Neuronal stem cell (in vitro differentiated cells): ENCODE data around the gene FOLR2.

Source experiments
- DNase-seq: peaks from one replicate; pipeline ENCODE4 v3.0.0-alpha.2; 2013; ENCODE audit warnings: low spot score
- H2AFZ ChIP-seq: one replicate; pipeline ENCODE4 v1.6.1; 2013; ENCODE audit warnings: mild to moderate bottlenecking, low read length, inconsistent platforms
- H2AK5ac ChIP-seq: 2 replicates; pipeline ENCODE4 v1.6.1; 2013; ENCODE audit warnings: low read depth, mild to moderate bottlenecking, inconsistent platforms, low read length, moderate library complexity, mixed read lengths
- H2BK120ac ChIP-seq: 2 replicates; pipeline ENCODE4 v1.6.1; 2013; ENCODE audit warnings: low read depth, mild to moderate bottlenecking, inconsistent platforms, low read length, moderate library complexity, mixed read lengths
- H2BK12ac ChIP-seq: one replicate; pipeline ENCODE4 v1.6.1; 2013; ENCODE audit warnings: low read length, inconsistent platforms
- H2BK15ac ChIP-seq: 2 replicates; pipeline ENCODE4 v1.6.1; 2013; ENCODE audit warnings: mild to moderate bottlenecking, low read length, inconsistent platforms, mixed read lengths
- H2BK5ac ChIP-seq: one replicate; pipeline ENCODE4 v1.6.1; 2013; ENCODE audit warnings: inconsistent platforms, mild to moderate bottlenecking, low read length, moderate library complexity
- H3K14ac ChIP-seq: one replicate; pipeline ENCODE4 v1.6.1; 2013; ENCODE audit warnings: low read length, inconsistent platforms
- H3K18ac ChIP-seq: 2 replicates; pipeline ENCODE4 v1.6.1; 2013; ENCODE audit warnings: low read length, inconsistent platforms
- H3K23ac ChIP-seq: 2 replicates; pipeline ENCODE4 v1.6.1; 2013; ENCODE audit warnings: low read depth, mild to moderate bottlenecking, mixed read lengths, low read length, inconsistent platforms; ENCODE audit not compliant: poor library complexity
- H3K27ac ChIP-seq: replicated peaks from 3 replicates; pipeline ENCODE4 v1.5.1; 2013; ENCODE audit warnings: low read length, inconsistent platforms
- H3K27me3 ChIP-seq, 3 experiments: 2 replicates each; pipeline ENCODE4 v1.6.1; 2013; ENCODE audit warnings: low read length in 3 of 3, mild to moderate bottlenecking in 2 of 3, inconsistent platforms in 1 of 3, low read depth in 1 of 3, mixed read lengths in 1 of 3, moderate library complexity in 1 of 3; ENCODE audit not compliant: control insufficient read depth in 3 of 3, insufficient read depth in 3 of 3
- H3K36me3 ChIP-seq, 2 donors: replicated peaks in 1 of 2; 2 replicates each; pipeline ENCODE4 v1.6.1; 2013; ENCODE audit warnings: low read length in 2 of 2; ENCODE audit not compliant: control insufficient read depth in 2 of 2, insufficient read depth in 2 of 2
- H3K4ac ChIP-seq: 2 replicates; pipeline ENCODE4 v1.6.1; 2013; ENCODE audit warnings: inconsistent platforms, mild to moderate bottlenecking, low read length, moderate library complexity
- H3K4me1 ChIP-seq, 2 donors: 1 replicate in 1 of 2; 2 replicates in 1 of 2; pipeline ENCODE4 v1.6.1; 2013; ENCODE audit warnings: low read length in 2 of 2, low read depth in 1 of 2; ENCODE audit not compliant: control insufficient read depth in 2 of 2, insufficient read depth in 1 of 2
- H3K4me2 ChIP-seq: one replicate; pipeline ENCODE4 v1.6.1; 2013; ENCODE audit warnings: mild to moderate bottlenecking, low read length, inconsistent platforms; ENCODE audit not compliant: insufficient read depth, poor library complexity, severe bottlenecking
- H3K4me3 ChIP-seq, 2 donors: 2 replicates each; pipeline ENCODE4 v1.5.1; 2013; ENCODE audit warnings: low read length in 2 of 2, mild to moderate bottlenecking in 2 of 2, inconsistent platforms in 1 of 2, moderate library complexity in 1 of 2
- H3K79me1 ChIP-seq: one replicate; pipeline ENCODE4 v1.6.1; 2013; ENCODE audit warnings: low read depth, mild to moderate bottlenecking, inconsistent platforms, low read length, moderate library complexity
- H3K9ac ChIP-seq: one replicate; pipeline ENCODE4 v1.6.1; 2013; ENCODE audit warnings: mild to moderate bottlenecking, low read depth, low read length, inconsistent platforms; ENCODE audit not compliant: poor library complexity
- H3K9me3 ChIP-seq, 2 donors: replicated peaks in 1 of 2; 2 replicates each; pipeline versions ENCODE3 to v1.6.1; 2013; ENCODE audit warnings: low read length in 2 of 2, mild to moderate bottlenecking in 2 of 2, inconsistent platforms in 1 of 2, low read depth in 1 of 2, mixed read lengths in 1 of 2, moderate library complexity in 1 of 2; ENCODE audit not compliant: control insufficient read depth in 2 of 2, insufficient read depth in 1 of 2
- H4K8ac ChIP-seq: one replicate; pipeline ENCODE4 v1.6.1; 2013; ENCODE audit warnings: low read depth, mild to moderate bottlenecking, inconsistent platforms, low read length, moderate library complexity
- H4K91ac ChIP-seq: one replicate; pipeline ENCODE4 v1.6.1; 2013; ENCODE audit warnings: low read length, low read depth, mild to moderate bottlenecking, inconsistent platforms; ENCODE audit not compliant: poor library complexity
- WGBS, 2 donors: extraction: QIAGEN DNeasy Blood & Tissue Kit; methylation state at CpG; one replicate each; pipeline ENCODE4 v1.1.7; 2013; ENCODE audit warnings: missing lambda C conversion rate in 2 of 2, mixed read lengths in 1 of 2; ENCODE audit not compliant: insufficient read length in 2 of 2, insufficient replicate concordance in 1 of 2; ENCODE audit errors: extremely low coverage in 2 of 2; 5-methylcytosine and 5-hydroxymethylcytosine counted together

FOLR2 gene

DNA sequence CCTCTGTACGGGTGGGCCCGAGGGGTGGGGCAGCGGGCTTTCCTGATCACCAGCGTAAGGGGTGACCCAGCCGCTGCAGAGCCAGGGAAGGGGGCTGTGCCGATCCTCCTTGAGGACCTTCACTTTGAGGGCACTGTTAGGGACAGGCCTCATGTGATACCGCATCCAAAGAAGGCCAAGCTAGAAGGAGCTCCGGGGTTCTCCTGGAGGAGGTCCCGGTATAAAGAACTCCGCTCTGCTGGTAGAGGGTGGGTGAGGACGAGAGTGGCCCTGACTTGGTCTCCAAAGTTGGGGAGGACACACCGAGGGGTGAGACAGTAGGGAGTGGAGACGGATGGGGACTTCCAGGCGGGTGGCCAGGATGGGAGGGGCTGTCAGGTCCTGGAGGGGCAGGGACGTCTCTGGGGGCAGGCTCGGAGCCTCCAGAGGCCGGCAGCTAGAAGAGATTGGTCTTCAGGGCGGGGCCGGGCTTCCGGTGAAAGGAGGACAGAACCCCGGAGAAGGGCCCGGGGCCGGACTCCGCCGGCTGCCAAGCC, 22.8 kb downstream of the FOLR2 start:
- Histone ChIP-seq H3K27ac (no peak overlapping the region), H3K9me3 (peaks cover 6 to 19% of the 10 kb centered on the region in 2 donors), H3K4me2 (peak overlapping the region; percentile 82), H3K14ac (no peak overlapping the region), H2BK15ac (peak overlapping the region; percentile 61), H2AFZ (peak overlapping the region; percentile 87), H3K4me1 (peaks cover 9 to 24% of the 10 kb centered on the region in 2 donors), H3K79me1 (peaks cover 4% of the 10 kb centered on the region), H3K18ac (peak overlapping the region; percentile 96), H3K9ac (peak overlapping the region; percentile 67), H3K36me3 (peaks cover 22 to 46% of the 10 kb centered on the region in 2 donors), H3K4me3 (peak overlapping the region in 1 of 2 donors; percentile 71), H3K27me3 (peaks cover 34 to 59% (median 52%) of the 10 kb centered on the region in 3 experiments), H4K8ac (peak overlapping the region; percentile 48), H3K4ac (no peak overlapping the region), H2BK12ac (no peak overlapping the region), H3K23ac (peak overlapping the region; percentile 96), H2BK5ac (no peak overlapping the region), H4K91ac (no peak overlapping the region), H2BK120ac (no peak overlapping the region), H2AK5ac (peak overlapping the region; percentile 19)
- no peak for DNase-seq
- WGBS, 2 donors: no CpG with 5 or more reads among the region's 25 CpGs

DNA sequence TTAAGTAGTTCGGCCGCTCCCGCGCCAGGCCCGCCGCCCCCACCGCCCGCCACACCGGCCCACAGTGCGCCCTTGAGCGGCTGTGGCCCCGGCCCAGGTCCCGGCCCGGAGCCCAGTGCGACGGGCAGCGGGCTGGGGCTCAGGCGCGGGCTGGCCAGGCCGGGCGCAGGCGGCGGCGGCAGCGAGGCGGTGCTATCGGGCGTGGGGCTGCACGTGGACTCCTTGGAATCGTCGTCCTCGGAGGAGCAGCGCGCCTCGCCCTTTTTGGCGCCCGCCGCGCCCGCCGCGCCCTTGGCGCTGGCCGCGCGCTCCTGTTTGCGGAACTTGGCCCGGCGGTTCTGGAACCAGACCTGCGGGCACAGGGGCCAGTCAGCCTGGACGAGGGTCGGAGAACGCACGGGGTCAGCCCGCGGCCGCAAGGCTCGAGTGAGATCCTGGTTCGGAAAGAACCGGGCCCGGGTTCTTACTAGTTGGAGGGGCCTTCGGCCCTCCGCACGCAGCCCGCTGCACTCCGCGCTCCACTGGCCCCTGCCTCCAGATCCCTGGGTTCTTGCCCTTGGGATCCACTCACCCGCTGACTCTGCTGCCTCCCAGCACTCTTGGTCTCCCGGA, 23.4 kb downstream of the FOLR2 start:
- peak overlapping the region; percentile 91 for H2AK5ac ChIP-seq
- DNase-seq: no peak
- H3K18ac ChIP-seq: peak overlapping the region; percentile 96
- H2BK12ac ChIP-seq: peak overlapping the region; percentile 67
- no peak overlapping the region for H2BK120ac ChIP-seq
- H3K36me3 ChIP-seq: peaks cover 18 to 40% of the 10 kb centered on the region in 2 donors
- peaks cover 4% of the 10 kb centered on the region for H3K79me1 ChIP-seq
- peak overlapping the region; percentile 87 for H2AFZ ChIP-seq
- no peak overlapping the region for H4K91ac ChIP-seq
- peak overlapping the region; percentile 96 for H3K23ac ChIP-seq
- H3K27ac ChIP-seq: no peak overlapping the region
- peaks cover 12 to 30% of the 10 kb centered on the region in 2 donors for H3K4me1 ChIP-seq
- H3K4me2 ChIP-seq: peak overlapping the region; percentile 82
- no peak overlapping the region for H4K8ac ChIP-seq
- peak overlapping the region; percentile 95 for H3K14ac ChIP-seq
- H2BK15ac ChIP-seq: peak overlapping the region; percentile 61
- peak overlapping the region; percentile 15 to 62 for H3K4me3 ChIP-seq
- H3K9ac ChIP-seq: peak overlapping the region; percentile 67
- no peak overlapping the region for H3K4ac ChIP-seq
- peaks cover 39 to 64% (median 58%) of the 10 kb centered on the region in 3 experiments for H3K27me3 ChIP-seq
- no CpG with 5 or more reads among the region's 69 CpGs for WGBS, 2 donors
- no peak overlapping the region for H2BK5ac ChIP-seq
- H3K9me3 ChIP-seq: peaks cover 6 to 19% of the 10 kb centered on the region in 2 donors

DNA sequence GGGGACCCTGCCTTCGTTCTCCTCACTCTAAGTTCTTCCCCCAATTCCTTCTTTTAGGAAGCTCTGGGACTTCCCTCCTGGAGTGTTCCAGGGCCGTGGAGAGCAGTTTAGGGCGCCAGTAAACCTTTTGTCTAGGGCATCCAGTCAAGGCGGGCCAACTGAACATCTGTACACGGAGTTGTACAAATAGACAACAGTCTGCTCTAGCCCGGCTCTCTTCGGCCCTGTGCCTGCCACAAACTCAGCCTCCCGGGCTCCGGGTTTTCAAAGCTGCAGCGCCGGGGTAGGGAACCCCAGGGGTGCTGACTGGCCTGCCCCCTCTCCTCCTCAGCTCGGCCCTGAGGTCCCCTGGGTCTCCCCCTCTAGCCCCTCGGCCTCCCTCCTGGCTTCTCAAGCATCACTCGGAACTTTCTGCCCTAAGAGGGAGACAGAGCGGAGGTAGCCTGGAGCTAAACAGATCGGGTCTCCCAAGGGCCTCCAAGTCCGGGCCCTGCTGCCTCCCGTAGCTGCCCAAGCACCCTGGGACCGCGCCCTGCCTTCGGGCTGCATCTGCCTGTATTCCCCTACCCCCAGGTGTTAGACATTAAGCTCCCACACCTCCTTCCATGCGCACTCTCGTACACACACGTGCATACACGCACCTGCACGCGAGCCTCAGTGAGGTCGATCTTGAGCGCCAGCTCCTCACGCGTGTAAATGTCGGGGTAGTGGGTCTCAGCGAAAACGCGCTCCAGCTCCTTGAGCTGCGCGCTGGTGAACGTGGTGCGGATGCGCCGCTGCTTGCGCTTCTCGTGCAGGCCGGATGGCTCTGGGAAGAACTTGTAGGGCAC, 24.1 kb downstream of the FOLR2 start:
- no peak overlapping the region for H4K91ac ChIP-seq
- WGBS, 2 donors: no CpG with 5 or more reads among the region's 44 CpGs
- no peak overlapping the region for H3K4ac ChIP-seq
- no peak for DNase-seq
- H3K27ac ChIP-seq: no peak overlapping the region
- H2AK5ac ChIP-seq: peak overlapping the region; percentile 91
- peak overlapping the region; percentile 87 for H2AFZ ChIP-seq
- no peak overlapping the region for H4K8ac ChIP-seq
- H2BK15ac ChIP-seq: peak overlapping the region; percentile 30
- H3K79me1 ChIP-seq: peaks cover 4% of the 10 kb centered on the region
- H3K9ac ChIP-seq: peak overlapping the region; percentile 94
- H3K9me3 ChIP-seq: peaks cover 10 to 21% of the 10 kb centered on the region in 2 donors
- peak overlapping the region; percentile 96 for H3K18ac ChIP-seq
- peak overlapping the region; percentile 43 for H3K14ac ChIP-seq
- H2BK120ac ChIP-seq: peak overlapping the region; percentile 74
- H3K4me1 ChIP-seq: peaks cover 12 to 31% of the 10 kb centered on the region in 2 donors
- H3K4me2 ChIP-seq: peak overlapping the region; percentile 82
- H2BK5ac ChIP-seq: no peak overlapping the region
- H3K36me3 ChIP-seq: peaks cover 12 to 33% of the 10 kb centered on the region in 2 donors
- H2BK12ac ChIP-seq: peak overlapping the region; percentile 99
- H3K27me3 ChIP-seq: peaks cover 46 to 72% (median 65%) of the 10 kb centered on the region in 3 experiments
- H3K23ac ChIP-seq: peak overlapping the region; percentile 94
- peak overlapping the region in 1 of 2 donors; percentile 62 for H3K4me3 ChIP-seq
